Naive thymus-derived CD8-positive, alpha-beta T cell (primary cell): Measurements from ENCODE around the gene ELMO3. TPM values are rescaled to one million over a fixed set of nuclear protein-coding genes. Genes with fewer than 3 reads are reported as not detected.
A peak's percentile ranks its signal among the peaks of the same experiment; 100 is the strongest.

ENCODE experiments used
- ATAC-seq, 2 donors: fragments of 150-1000 bp; cut with Tn5 transposase in 1 of 2; sonication (Bioruptor Pico), chemical (Tn5 transposase) in 1 of 2; 1 replicate in 1 of 2; 2 replicates in 1 of 2; pipeline ENCODE4 v1.10.0; 2021; ENCODE audit warnings: mild to moderate bottlenecking in 2 of 2, moderate library complexity in 2 of 2
- POLR2A ChIA-PET: fragments of 350-600 bp; sonication (Branson Sonifier 250); formaldehyde crosslinking; loops from one replicate; lab custom pipeline; 2021; ENCODE audit warnings: antibody characterized with exemption; lab: Charles Lee
- DNase-seq, 10 donors: peaks; one replicate each; pipeline versions ENCODE4 v3.0.0 to v3.0.0-alpha.2; 2020 to 2022
- H3K27ac Mint-ChIP-seq, 10 donors: one replicate each; pipeline ENCODE4 v1.8.0; 2020 to 2022; ENCODE audit warnings: mild to moderate bottlenecking in 10 of 10, mixed read lengths in 10 of 10, moderate library complexity in 4 of 10, inconsistent platforms in 1 of 10
- H3K27me3 Mint-ChIP-seq, 5 donors: one replicate each; pipeline ENCODE4 v1.8.0; 2021 to 2022; ENCODE audit warnings: mixed read lengths in 5 of 5
- H3K36me3 Mint-ChIP-seq, 3 donors: one replicate each; pipeline ENCODE4 v1.8.0; 2020 to 2022; ENCODE audit warnings: mixed read lengths in 3 of 3, mild to moderate bottlenecking in 2 of 3, inconsistent platforms in 1 of 3
- H3K4me1 Mint-ChIP-seq, 4 donors: one replicate each; pipeline ENCODE4 v1.8.0; 2021 to 2022; ENCODE audit warnings: mixed read lengths in 4 of 4
- H3K4me3 Mint-ChIP-seq, 10 donors: one replicate each; pipeline ENCODE4 v1.8.0; 2020 to 2022; ENCODE audit warnings: mild to moderate bottlenecking in 10 of 10, mixed read lengths in 10 of 10, moderate library complexity in 6 of 10, inconsistent platforms in 1 of 10
- H3K9me3 Mint-ChIP-seq, 9 donors: one replicate each; pipeline ENCODE4 v1.8.0; 2020 to 2022; ENCODE audit warnings: mixed read lengths in 9 of 9, mild to moderate bottlenecking in 3 of 9, inconsistent platforms in 1 of 9, moderate library complexity in 1 of 9
- polyA plus RNA-seq, 3 donors: library from polyadenylated mRNA; unstranded; fragments of 300-500 nt; fragmentation: Illumina TruSeq; gene quantifications; one replicate each; pipeline ENCODE4 v1.2.3, GENCODE V29; 2021
- total RNA-seq, 8 experiments: library from RNA in 2 of 8; stranded (reverse) in 2 of 8; gene quantifications; one replicate each; pipeline ENCODE4 v1.2.3 and lab custom pipeline; 2021 to 2026

ELMO3 gene
- total and polyA plus RNA-seq, 5 experiments from 2014 or later: 5.0 to 5.6 TPM; not detected in 3

DNA sequence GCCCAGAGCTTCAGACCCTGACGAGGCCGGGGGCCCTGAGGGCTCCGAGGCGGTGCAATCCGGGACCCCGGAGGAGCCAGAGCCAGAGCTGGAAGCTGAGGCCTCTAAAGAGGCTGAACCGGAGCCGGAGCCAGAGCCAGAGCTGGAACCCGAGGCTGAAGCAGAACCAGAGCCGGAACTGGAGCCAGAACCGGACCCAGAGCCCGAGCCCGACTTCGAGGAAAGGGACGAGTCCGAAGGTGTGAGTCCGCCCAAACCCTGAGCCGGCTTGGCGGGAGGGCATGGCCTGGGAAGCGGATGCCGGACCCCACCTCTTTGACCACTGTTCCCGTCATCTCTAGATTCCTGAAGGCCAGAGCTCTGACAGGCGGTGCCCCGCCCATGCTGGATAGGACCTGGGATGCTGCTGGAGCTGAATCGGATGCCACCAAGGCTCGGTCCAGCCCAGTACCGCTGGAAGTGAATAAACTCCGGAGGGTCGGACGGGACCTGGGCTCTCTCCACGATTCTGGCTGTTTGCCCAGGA lies 24.2 kb upstream of the ELMO3 start:
- no peak overlapping the region for H3K27ac Mint-ChIP-seq
- POLR2A ChIA-PET: interaction anchor here (0.9 to 1.4 kb wide), 4 partner anchors 10 to 305 kb away, joined by 3 to 4 read pairs (median 3); partner anchors contain the start of gene HSF4
- ATAC-seq: no peak
- peaks cover 19 to 46% (median 37%) of the 10 kb centered on the region in 4 donors for H3K4me1 Mint-ChIP-seq
- peaks cover 0 to 3% (median 0%) of the 10 kb centered on the region in 3 donors for H3K36me3 Mint-ChIP-seq
- H3K4me3 Mint-ChIP-seq: peak overlapping the region in 5 of 10 donors; percentile 28 to 90 (median 28)
- peaks cover 38 to 84% (median 47%) of the 10 kb centered on the region in 5 donors for H3K27me3 Mint-ChIP-seq
- DNase-seq: no peak
- H3K9me3 Mint-ChIP-seq: no peaks in the 10 kb centered on the region

DNA sequence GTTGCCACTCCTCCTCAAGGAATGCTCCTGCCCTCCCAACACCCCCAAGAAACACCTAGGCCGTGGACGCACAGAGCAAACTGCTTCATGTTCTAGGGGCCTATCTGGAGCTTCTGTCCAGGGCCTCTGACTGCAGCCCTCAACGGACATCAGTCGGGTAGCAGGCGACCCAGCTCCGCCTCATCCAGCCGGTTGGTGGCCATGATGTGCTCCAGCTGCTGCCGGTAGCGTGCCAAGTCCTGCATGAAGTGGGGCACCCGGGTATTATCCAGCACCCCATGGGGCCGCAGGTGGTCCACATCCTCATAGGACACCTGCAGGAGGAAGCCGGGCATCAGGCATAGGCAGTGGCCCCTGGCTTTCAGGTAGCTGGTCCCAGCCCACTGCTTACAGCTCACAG lies 22.3 kb upstream of the ELMO3 start:
- H3K27ac Mint-ChIP-seq: no peak overlapping the region
- peaks cover 11 to 33% (median 29%) of the 10 kb centered on the region in 4 donors for H3K4me1 Mint-ChIP-seq
- POLR2A ChIA-PET: no interaction called here
- DNase-seq: no peak
- peaks cover 27 to 67% (median 34%) of the 10 kb centered on the region in 5 donors for H3K27me3 Mint-ChIP-seq
- no peak for ATAC-seq
- H3K9me3 Mint-ChIP-seq: no peaks in the 10 kb centered on the region
- H3K4me3 Mint-ChIP-seq: peak overlapping the region in 2 of 10 donors; percentile 35 to 64
- H3K36me3 Mint-ChIP-seq: peaks cover 0 to 3% (median 0%) of the 10 kb centered on the region in 3 donors

DNA sequence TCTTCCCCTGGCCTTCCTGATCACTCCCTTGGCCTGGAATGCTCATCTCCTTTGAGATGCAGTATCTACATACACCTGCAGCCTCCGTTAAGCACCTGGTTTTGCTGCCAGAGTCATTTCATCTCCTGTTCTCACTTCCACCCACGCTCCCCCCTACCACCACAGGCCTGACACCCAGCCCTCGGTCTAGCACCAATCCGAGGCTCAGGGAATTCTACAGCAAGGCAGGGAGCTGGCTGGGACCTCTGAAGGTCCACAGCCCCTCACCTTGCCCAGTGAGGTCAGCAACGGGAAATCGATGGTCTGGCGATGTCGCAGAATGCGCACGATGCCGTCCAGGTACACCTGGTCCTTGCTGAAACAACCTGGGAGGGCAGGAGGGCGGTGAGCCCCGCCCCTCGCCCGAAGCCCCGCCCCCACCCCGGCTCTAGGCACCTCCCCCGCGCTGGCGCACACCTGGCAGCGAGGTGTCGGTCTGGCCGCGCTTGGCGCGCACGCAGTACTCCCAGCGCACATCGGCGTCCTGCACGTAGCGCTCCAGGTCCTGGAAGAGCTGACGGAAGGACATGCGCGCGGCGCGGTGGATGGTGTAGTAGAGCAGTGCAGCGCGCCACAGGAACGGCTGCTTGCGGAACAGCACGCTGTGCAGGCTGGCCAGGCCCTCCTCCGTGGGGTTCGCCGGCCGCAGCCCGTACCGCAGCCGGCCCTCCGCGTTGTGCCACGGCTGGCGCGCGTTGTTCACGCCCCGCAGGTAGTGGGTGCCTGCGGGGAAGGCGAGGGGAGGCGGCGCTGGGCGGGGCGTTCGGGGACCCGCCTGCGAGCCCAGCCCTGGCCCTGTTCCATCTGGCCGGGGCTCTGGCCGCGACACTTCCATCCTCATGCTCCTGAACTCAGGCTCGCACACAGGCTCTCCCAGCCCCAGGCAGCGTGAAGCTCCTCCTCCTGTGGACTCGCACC lies 20.9 kb upstream of the ELMO3 start:
- Mint-ChIP-seq H3K4me1 (peaks cover 11 to 31% (median 27%) of the 10 kb centered on the region in 4 donors), H3K27ac (peak overlapping the region in 1 of 10 donors; percentile 33), H3K4me3 (peak overlapping the region; percentile 29 to 74 (median 64)), H3K36me3 (peaks cover 0 to 3% (median 0%) of the 10 kb centered on the region in 3 donors), H3K27me3 (peaks cover 23 to 56% (median 29%) of the 10 kb centered on the region in 5 donors), H3K9me3 (no peaks in the 10 kb centered on the region)
- peak in 7 of 10 donors; percentile 28 to 50 (median 40) for DNase-seq
- ATAC-seq: peak; percentile 48 to 74
- POLR2A ChIA-PET: no interaction called here

DNA sequence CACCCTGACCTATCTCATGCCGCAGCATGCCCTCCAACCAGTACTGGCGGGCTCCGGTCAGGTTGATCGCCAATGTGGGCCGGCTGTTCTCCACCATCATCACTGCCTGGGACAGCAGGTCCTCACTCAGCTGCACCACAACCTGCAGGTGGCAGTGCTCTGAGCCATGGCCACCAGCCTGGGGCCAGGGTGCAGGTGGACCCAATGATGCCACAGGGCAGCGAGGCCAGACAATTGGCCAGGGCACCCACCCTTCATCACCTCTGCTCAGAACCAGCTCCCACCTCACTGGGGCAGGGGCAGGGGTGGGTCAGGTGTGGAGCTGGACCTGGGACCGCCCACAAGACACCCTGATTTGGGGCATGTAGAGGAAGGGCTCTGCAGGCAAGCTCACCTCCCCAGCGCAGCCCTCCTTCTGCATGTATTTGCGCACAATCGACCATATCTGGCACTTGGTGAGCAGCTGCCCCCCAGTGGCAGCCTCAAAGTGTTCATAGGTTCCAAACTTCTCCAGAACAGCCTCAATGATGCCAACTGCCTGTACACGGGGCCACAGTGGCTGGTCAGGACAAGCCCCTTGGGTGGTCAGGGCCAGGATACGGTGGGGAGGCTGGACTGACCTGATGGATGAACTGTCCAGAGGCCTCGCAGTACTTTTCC lies 19.4 kb upstream of the ELMO3 start:
- H3K9me3 Mint-ChIP-seq: no peaks in the 10 kb centered on the region
- no peak for DNase-seq
- no peak overlapping the region for H3K27ac Mint-ChIP-seq
- ATAC-seq: no peak
- peak overlapping the region in 2 of 10 donors; percentile 11 to 14 for H3K4me3 Mint-ChIP-seq
- POLR2A ChIA-PET: no interaction called here
- H3K27me3 Mint-ChIP-seq: peaks cover 15 to 45% (median 22%) of the 10 kb centered on the region in 5 donors
- H3K36me3 Mint-ChIP-seq: no peaks in the 10 kb centered on the region
- peaks cover 3 to 19% (median 14%) of the 10 kb centered on the region in 4 donors for H3K4me1 Mint-ChIP-seq

DNA sequence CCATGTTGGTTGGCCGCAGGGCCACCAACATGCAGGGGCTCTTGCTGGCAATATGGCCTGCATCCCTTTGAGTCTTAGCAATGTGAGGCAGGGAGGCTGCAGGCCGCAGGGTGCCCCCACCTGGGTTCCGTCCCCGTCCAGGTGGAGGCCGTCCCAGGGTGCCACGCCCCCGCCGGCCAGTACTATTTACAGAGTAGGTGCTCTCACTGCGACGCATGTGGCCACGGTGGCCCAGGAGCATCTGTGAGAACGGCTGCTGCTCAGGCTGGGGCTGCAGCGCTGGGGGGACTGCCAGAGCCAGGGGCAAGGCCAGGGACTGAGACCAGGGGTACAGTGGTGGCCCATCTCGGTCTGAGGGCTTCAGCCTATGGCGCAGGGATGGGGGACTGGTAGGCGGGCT lies 18.8 kb upstream of the ELMO3 start:
- POLR2A ChIA-PET: no interaction called here
- H3K36me3 Mint-ChIP-seq: no peaks in the 10 kb centered on the region
- no peak for ATAC-seq

DNA sequence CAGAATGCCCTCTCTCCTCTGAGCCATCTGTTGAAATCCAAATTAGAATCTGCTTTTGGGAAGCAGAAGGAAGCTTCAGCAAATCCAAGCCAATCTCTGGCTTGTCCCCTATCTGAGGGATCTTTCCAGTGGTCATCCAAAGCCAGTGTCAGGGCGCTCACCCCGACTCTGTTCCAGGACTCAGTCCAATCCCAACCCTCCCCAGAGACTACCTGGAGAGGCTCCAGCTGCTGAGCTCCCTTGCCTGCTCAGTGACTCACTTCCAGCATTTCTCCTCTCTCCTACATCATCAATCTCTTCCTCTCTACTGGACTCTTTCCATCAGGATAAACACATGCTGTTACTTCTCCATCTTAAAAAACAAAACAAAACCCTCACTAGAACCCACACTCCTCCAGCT lies 17.6 kb upstream of the ELMO3 start:
- Mint-ChIP-seq H3K27me3 (peaks cover 13 to 31% (median 21%) of the 10 kb centered on the region in 5 donors), H3K4me1 (peaks cover 11 to 25% (median 23%) of the 10 kb centered on the region in 4 donors), H3K9me3 (no peaks in the 10 kb centered on the region), H3K27ac (no peak overlapping the region), H3K4me3 (no peak overlapping the region), H3K36me3 (no peaks in the 10 kb centered on the region)
- POLR2A ChIA-PET: no interaction called here
- DNase-seq: no peak
- no peak for ATAC-seq

More for the DNA sequence above, 18.8 kb upstream of the ELMO3 start:
- no peaks in the 10 kb centered on the region for H3K9me3 Mint-ChIP-seq
- H3K4me1 Mint-ChIP-seq: peaks cover 5 to 20% (median 19%) of the 10 kb centered on the region in 4 donors
- H3K27ac Mint-ChIP-seq: no peak overlapping the region
- H3K4me3 Mint-ChIP-seq: no peak overlapping the region
- H3K27me3 Mint-ChIP-seq: peaks cover 15 to 42% (median 22%) of the 10 kb centered on the region in 5 donors
- DNase-seq: no peak

DNA sequence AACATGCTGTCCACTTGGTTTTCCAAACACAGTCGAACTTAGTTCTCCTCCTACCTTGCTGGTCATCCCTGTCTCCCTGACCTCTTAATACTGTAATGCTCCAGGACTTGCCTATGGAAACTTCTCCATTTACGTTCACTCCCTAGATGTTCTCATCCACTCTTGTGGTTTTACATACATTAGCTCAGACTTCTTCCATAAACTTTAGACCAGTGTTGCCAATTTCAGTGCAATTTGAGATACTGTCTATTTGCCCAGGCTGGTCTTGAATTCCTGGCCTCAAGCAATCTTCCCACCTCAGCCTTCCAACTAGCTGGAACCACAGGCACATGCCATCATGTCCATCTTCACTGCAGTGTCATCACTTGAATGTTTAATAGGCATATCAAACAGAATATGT lies 16.6 kb upstream of the ELMO3 start:
- POLR2A ChIA-PET: interaction anchor here (1.3 kb wide), 1 partner anchor 10 kb away, joined by 3 read pairs; the partner anchor contains the start of gene E2F4
- ATAC-seq (no peak), DNase-seq (no peak)
- H3K9me3 Mint-ChIP-seq: no peaks in the 10 kb centered on the region
- H3K27ac Mint-ChIP-seq: no peak overlapping the region
- H3K27me3 Mint-ChIP-seq: peaks cover 9 to 23% (median 17%) of the 10 kb centered on the region in 5 donors
- H3K4me1 Mint-ChIP-seq: peaks cover 11 to 25% (median 22%) of the 10 kb centered on the region in 4 donors
- no peaks in the 10 kb centered on the region for H3K36me3 Mint-ChIP-seq
- no peak overlapping the region for H3K4me3 Mint-ChIP-seq

DNA sequence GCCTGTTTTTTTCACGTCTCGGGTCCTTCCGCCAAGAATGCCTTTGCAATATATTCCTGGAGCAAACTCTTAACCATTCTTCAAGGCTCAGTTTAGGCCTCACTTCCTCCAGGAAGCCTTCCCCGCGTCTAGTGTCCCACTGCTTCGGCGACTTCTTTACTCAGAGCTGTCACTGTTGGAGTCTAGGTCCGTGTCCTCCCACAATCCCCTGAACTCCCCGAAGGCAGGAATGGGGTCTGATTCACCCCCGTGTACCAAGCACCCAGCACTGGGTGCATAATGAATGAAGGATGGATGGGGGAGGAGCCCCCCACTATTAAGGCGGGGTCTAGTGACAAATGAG lies 15.7 kb upstream of the ELMO3 start:
- H3K27me3 Mint-ChIP-seq: peaks cover 5 to 16% (median 12%) of the 10 kb centered on the region in 5 donors
- H3K4me3 Mint-ChIP-seq: no peak overlapping the region
- H3K36me3 Mint-ChIP-seq: no peaks in the 10 kb centered on the region
- H3K4me1 Mint-ChIP-seq: peaks cover 11 to 20% (median 16%) of the 10 kb centered on the region in 4 donors
- POLR2A ChIA-PET: interaction anchor here (1.3 to 2.5 kb wide), 2 partner anchors 9 to 23 kb away, joined by 3 to 15 read pairs; partner anchors contain the start of genes E2F4, FBXL8 and TRADD
- DNase-seq (no peak), ATAC-seq (no peak)
- H3K9me3 Mint-ChIP-seq: no peaks in the 10 kb centered on the region
- H3K27ac Mint-ChIP-seq: no peak overlapping the region

DNA sequence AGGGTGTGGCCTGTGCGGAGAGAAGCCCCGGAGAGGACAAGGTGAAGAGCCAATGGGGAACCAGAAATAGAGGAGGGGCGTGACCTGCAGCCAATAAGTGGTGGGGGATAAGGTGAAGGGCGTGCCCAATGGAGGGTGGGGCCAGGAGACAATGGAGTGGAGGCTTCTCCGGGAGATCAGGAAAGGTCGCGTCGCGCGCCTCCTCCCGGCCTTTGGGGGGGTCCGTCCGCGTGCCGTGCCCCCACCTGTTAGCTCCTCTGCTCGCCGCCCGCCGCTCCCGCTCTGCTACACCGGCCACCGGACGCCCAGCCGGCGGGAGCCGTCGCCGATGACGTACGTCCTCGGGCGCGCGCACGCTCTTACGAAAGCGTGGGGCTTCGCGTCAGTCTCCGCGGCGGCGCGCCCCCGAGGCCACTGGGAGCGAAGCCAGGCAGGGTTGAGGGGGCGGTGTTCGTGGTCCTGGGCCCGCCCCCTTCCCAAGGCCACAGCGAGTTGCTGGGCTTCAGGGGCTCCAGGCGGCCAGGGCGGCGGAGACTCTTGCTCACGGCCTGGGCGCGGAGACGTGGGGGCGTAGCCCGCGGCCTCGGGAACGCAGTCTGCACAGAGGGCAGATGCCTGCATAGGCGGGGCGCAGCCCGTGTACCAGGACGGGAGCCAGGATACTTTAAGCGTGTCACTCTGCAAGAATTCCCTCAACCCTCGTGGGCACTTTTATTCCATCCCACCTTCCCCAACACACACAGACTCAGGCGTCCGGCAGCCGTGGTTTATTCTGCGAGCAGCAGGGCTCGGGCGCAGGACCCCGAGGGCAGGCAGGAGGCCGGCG lies 15.1 kb upstream of the ELMO3 start, which contains the start of gene MATCAP1:
Gene MATCAP1 (minus strand): TSS at position 337 of the 826 bp plus-strand sequence. CDS start 3,353 bp downstream, outside the sequence.
- H3K36me3 Mint-ChIP-seq: no peaks in the 10 kb centered on the region
- H3K27me3 Mint-ChIP-seq: peaks cover 2 to 12% (median 7%) of the 10 kb centered on the region in 5 donors
- H3K27ac Mint-ChIP-seq: peak within 1 kb of the TSS in 5 of 10 donors; percentile 15 to 89 (median 66)
- H3K9me3 Mint-ChIP-seq: no peaks in the 10 kb centered on the region
- POLR2A ChIA-PET: interaction anchor here (0.6 to 2.5 kb wide), 6 partner anchors 9 to 156 kb away, joined by 3 to 15 read pairs (median 4); partner anchors contain the start of genes E2F4, FBXL8, FHOD1 and TRADD
- ATAC-seq (peak; percentile 91 to 95), DNase-seq (peak; percentile 82 to 97 (median 94))
- H3K4me3 Mint-ChIP-seq: peak within 1 kb of the TSS in 6 of 10 donors; percentile 55 to 90 (median 80)
- H3K4me1 Mint-ChIP-seq: peaks cover 10 to 16% (median 11%) of the 10 kb centered on the region in 4 donors

DNA sequence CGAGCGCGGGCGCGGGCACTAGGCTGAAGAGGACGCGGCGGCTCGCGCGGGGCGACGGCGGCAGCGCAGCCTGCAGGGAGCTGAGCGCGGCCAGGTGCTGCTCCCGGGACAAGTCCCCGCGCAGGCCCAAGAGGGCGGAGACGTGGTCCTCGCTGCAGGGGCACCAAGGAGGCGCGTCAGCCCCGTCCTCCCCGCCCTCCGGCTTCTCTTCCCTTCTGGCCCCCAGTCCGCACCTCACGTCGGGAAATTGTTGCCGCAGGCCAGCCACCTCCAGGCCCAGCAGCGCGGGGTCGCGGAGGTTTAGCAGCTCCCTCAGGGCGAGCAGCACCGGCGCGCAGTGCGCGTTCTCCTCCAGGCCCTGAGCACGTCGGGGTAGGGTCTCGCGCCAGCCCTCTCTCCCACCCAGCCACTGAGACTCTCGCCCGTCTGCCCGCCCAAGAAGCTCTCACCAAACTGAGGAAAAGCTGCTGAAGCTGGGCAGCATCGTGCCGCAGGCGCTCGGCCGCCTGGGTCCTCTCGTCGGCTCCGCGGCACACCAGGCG lies 14.4 kb upstream of the ELMO3 start:
- peaks cover 8 to 14% (median 11%) of the 10 kb centered on the region in 4 donors for H3K4me1 Mint-ChIP-seq
- POLR2A ChIA-PET: interaction anchor here (1.2 to 2.5 kb wide), 7 partner anchors 10 to 156 kb away, joined by 3 to 15 read pairs (median 4); partner anchors contain the start of genes FBXL8, FHOD1, TMEM208 and TRADD
- peak in 1 of 10 donors; percentile 40 for DNase-seq
- peak overlapping the region in 6 of 10 donors; percentile 55 to 90 (median 80) for H3K4me3 Mint-ChIP-seq
- H3K9me3 Mint-ChIP-seq: no peaks in the 10 kb centered on the region
- H3K27me3 Mint-ChIP-seq: peaks cover 0 to 7% (median under 1%) of the 10 kb centered on the region in 5 donors
- peak in 1 of 2 donors; percentile 15 for ATAC-seq
- peak overlapping the region in 5 of 10 donors; percentile 15 to 89 (median 66) for H3K27ac Mint-ChIP-seq
- no peaks in the 10 kb centered on the region for H3K36me3 Mint-ChIP-seq
